Measurements from ENCODE around the gene OVOL1. TPM values are rescaled to one million over a fixed set of nuclear protein-coding genes. Genes with fewer than 3 reads are reported as not detected.
"Not testable (repeated sequence)": the region's sequence is repeated elsewhere in the genome, so short reads cannot be mapped to it uniquely, and the experiment has no call there.

Gene OVOL1
- total RNA-seq = not detected

- DNase-seq (no peak), ATAC-seq (no peak)
- Mint-ChIP-seq H3K36me3 (peaks cover 1% of the 10 kb centered on the region), H3K4me3 (peak within 1 kb of the TSS; percentile 19), H3K27me3 (peaks cover 58% of the 10 kb centered on the region), H3K9me3 (ENCODE audit: low read depth) (no peaks in the 10 kb centered on the region), H3K4me1 (peaks cover 25% of the 10 kb centered on the region), H3K27ac (no peak within 1 kb of the TSS)
- CTCF ChIA-PET = interaction anchor here (1.5 to 6.8 kb wide), 2 partner anchors 7 to 30 kb away, joined by 4 to 67 read pairs; partner anchors contain the start of gene AP5B1
Observed at GRCh38 chr11:65786786-65787636, at the start of gene OVOL1. Gene OVOL1, plus strand, starts transcription at chr11:65787063. Its CDS starts 311 bp downstream, at chr11:65787374.

- ATAC-seq (no peak), DNase-seq (no peak)
- Mint-ChIP-seq H3K36me3 (peaks cover 3% of the 10 kb centered on the region), H3K27me3 (peaks cover 43% of the 10 kb centered on the region), H3K4me3 (no peak overlapping the region), H3K27ac (no peak overlapping the region), H3K4me1 (no peaks in the 10 kb centered on the region), H3K9me3 (ENCODE audit: low read depth) (peaks cover 4% of the 10 kb centered on the region)
- CTCF ChIA-PET = interaction anchor here (1.3 to 1.5 kb wide), 2 partner anchors 80 to 88 kb away, joined by 3 to 4 read pairs; no protein-coding TSS in a partner anchor
Observed at GRCh38 chr11:65739022-65739421, 47.8 kb upstream of the OVOL1 start.

- H3K4me3 Mint-ChIP-seq = no peak overlapping the region
- H3K9me3 Mint-ChIP-seq (ENCODE audit: low read depth) = peaks cover 4% of the 10 kb centered on the region
- CTCF ChIA-PET = interaction anchor here (1.0 to 1.1 kb wide), 2 partner anchors 39 to 77 kb away, joined by 3 to 4 read pairs; no protein-coding TSS in a partner anchor
- DNase-seq (no peak), ATAC-seq (no peak)
- H3K27me3 Mint-ChIP-seq = peaks cover 38% of the 10 kb centered on the region
- no peaks in the 10 kb centered on the region for H3K4me1 Mint-ChIP-seq
- no peak overlapping the region for H3K27ac Mint-ChIP-seq
- H3K36me3 Mint-ChIP-seq = peaks cover 3% of the 10 kb centered on the region
Observed at GRCh38 chr11:65741185-65741584, 45.7 kb upstream of the OVOL1 start.

- Mint-ChIP-seq H3K4me1 (no peaks in the 10 kb centered on the region), H3K9me3 (ENCODE audit: low read depth) (no peaks in the 10 kb centered on the region), H3K4me3 (no peak overlapping the region), H3K36me3 (no peaks in the 10 kb centered on the region), H3K27me3 (peaks cover 36% of the 10 kb centered on the region), H3K27ac (no peak overlapping the region)
- DNase-seq = no peak
- ATAC-seq = no peak
- CTCF ChIA-PET = interaction anchor here (1.0 kb wide), 2 partner anchors 27 to 38 kb away, joined by 3 read pairs; no protein-coding TSS in a partner anchor
Observed at GRCh38 chr11:65742353-65742752, 44.5 kb upstream of the OVOL1 start.

- Mint-ChIP-seq H3K9me3 (ENCODE audit: low read depth) (no peaks in the 10 kb centered on the region), H3K27ac (no peak overlapping the region), H3K27me3 (peaks cover 37% of the 10 kb centered on the region), H3K4me3 (no peak overlapping the region), H3K36me3 (no peaks in the 10 kb centered on the region), H3K4me1 (no peaks in the 10 kb centered on the region)
- CTCF ChIA-PET = interaction anchor here (1.4 kb wide), 1 partner anchor 279 kb away, joined by 4 read pairs; no protein-coding TSS in a partner anchor
- ATAC-seq (no peak), DNase-seq (no peak)
Observed at GRCh38 chr11:65743681-65744025, 43.2 kb upstream of the OVOL1 start.

- ATAC-seq = no peak
- Mint-ChIP-seq H3K27me3 (peaks cover 41% of the 10 kb centered on the region), H3K9me3 (ENCODE audit: low read depth) (no peaks in the 10 kb centered on the region), H3K4me3 (no peak overlapping the region), H3K36me3 (no peaks in the 10 kb centered on the region), H3K27ac (no peak overlapping the region), H3K4me1 (no peaks in the 10 kb centered on the region)
- DNase-seq = no peak
- CTCF ChIA-PET = interaction anchor here (1.0 to 1.6 kb wide), 4 partner anchors 14 to 278 kb away, joined by 3 to 6 read pairs (median 4); no protein-coding TSS in a partner anchor
Observed at GRCh38 chr11:65744026-65744698, 42.7 kb upstream of the OVOL1 start.

- no peaks in the 10 kb centered on the region for H3K4me1 Mint-ChIP-seq
- CTCF ChIA-PET = interaction anchor here (1.0 to 1.6 kb wide), 4 partner anchors 14 to 278 kb away, joined by 3 to 6 read pairs (median 4); no protein-coding TSS in a partner anchor
- no peak for ATAC-seq
- no peaks in the 10 kb centered on the region for H3K9me3 Mint-ChIP-seq (ENCODE audit: low read depth)
- no peaks in the 10 kb centered on the region for H3K36me3 Mint-ChIP-seq
- DNase-seq = no peak
- no peak overlapping the region for H3K4me3 Mint-ChIP-seq
- H3K27me3 Mint-ChIP-seq = peaks cover 46% of the 10 kb centered on the region
- H3K27ac Mint-ChIP-seq = no peak overlapping the region
Observed at GRCh38 chr11:65744699-65745042, 42.2 kb upstream of the OVOL1 start.

GRCh38 chr11:65745049-65745448 lies 41.8 kb upstream of the OVOL1 start:
- H3K36me3 Mint-ChIP-seq = no peaks in the 10 kb centered on the region
- no peak overlapping the region for H3K27ac Mint-ChIP-seq
- H3K4me1 Mint-ChIP-seq = no peaks in the 10 kb centered on the region
- ATAC-seq (no peak), DNase-seq (no peak)
- no peaks in the 10 kb centered on the region for H3K9me3 Mint-ChIP-seq (ENCODE audit: low read depth)
- peaks cover 46% of the 10 kb centered on the region for H3K27me3 Mint-ChIP-seq
- H3K4me3 Mint-ChIP-seq = no peak overlapping the region
- CTCF ChIA-PET = interaction anchor here (1.0 to 1.6 kb wide), 3 partner anchors 14 to 35 kb away, joined by 3 to 6 read pairs (median 5); no protein-coding TSS in a partner anchor

- ATAC-seq; CTCF ChIA-PET; DNase-seq; H3K27ac Mint-ChIP-seq; H3K9me3 Mint-ChIP-seq (ENCODE audit: low read depth); H3K4me1 Mint-ChIP-seq; H3K4me3 Mint-ChIP-seq; H3K36me3 Mint-ChIP-seq: not testable (repeated sequence)
- peaks cover 28% of the 10 kb centered on the region for H3K27me3 Mint-ChIP-seq
Observed at GRCh38 chr11:65762169-65762568, 24.7 kb upstream of the OVOL1 start.

GRCh38 chr11:65762816-65763215 lies 24.0 kb upstream of the OVOL1 start:
- CTCF ChIA-PET; H3K36me3 Mint-ChIP-seq; ATAC-seq; H3K4me3 Mint-ChIP-seq; H3K9me3 Mint-ChIP-seq (ENCODE audit: low read depth); DNase-seq; H3K27ac Mint-ChIP-seq; H3K4me1 Mint-ChIP-seq: not testable (repeated sequence)
- H3K27me3 Mint-ChIP-seq = peaks cover 24% of the 10 kb centered on the region

- ATAC-seq (no peak), DNase-seq (no peak)
- H3K27me3 Mint-ChIP-seq = peaks cover 14% of the 10 kb centered on the region
- H3K4me3 Mint-ChIP-seq = no peak overlapping the region
- H3K9me3 Mint-ChIP-seq (ENCODE audit: low read depth) = no peaks in the 10 kb centered on the region
- CTCF ChIA-PET = interaction anchor here (1.1 to 2.0 kb wide), 3 partner anchors 12 to 138 kb away, joined by 3 to 7 read pairs (median 5); partner anchors contain the start of gene AP5B1
- H3K27ac Mint-ChIP-seq = no peak overlapping the region
- no peaks in the 10 kb centered on the region for H3K36me3 Mint-ChIP-seq
- peaks cover 5% of the 10 kb centered on the region for H3K4me1 Mint-ChIP-seq
Observed at GRCh38 chr11:65764434-65764833, 22.4 kb upstream of the OVOL1 start.

GRCh38 chr11:65766535-65766934 lies 20.3 kb upstream of the OVOL1 start:
- no peak for ATAC-seq
- DNase-seq = no peak
- H3K4me1 Mint-ChIP-seq = peaks cover 8% of the 10 kb centered on the region
- CTCF ChIA-PET = interaction anchor here (0.9 to 2.8 kb wide), 6 partner anchors 14 to 222 kb away, joined by 3 to 13 read pairs (median 4); partner anchors contain the start of genes AP5B1 and RNASEH2C
- no peak overlapping the region for H3K27ac Mint-ChIP-seq
- H3K4me3 Mint-ChIP-seq = no peak overlapping the region
- peaks cover 3% of the 10 kb centered on the region for H3K27me3 Mint-ChIP-seq
- no peaks in the 10 kb centered on the region for H3K9me3 Mint-ChIP-seq (ENCODE audit: low read depth)
- H3K36me3 Mint-ChIP-seq = no peaks in the 10 kb centered on the region

- ATAC-seq (no peak), DNase-seq (no peak)
- Mint-ChIP-seq H3K36me3 (no peaks in the 10 kb centered on the region), H3K27me3 (peaks cover 3% of the 10 kb centered on the region), H3K27ac (no peak overlapping the region), H3K9me3 (ENCODE audit: low read depth) (no peaks in the 10 kb centered on the region), H3K4me3 (no peak overlapping the region), H3K4me1 (peaks cover 8% of the 10 kb centered on the region)
- CTCF ChIA-PET = interaction anchor here (0.9 to 2.8 kb wide), 6 partner anchors 13 to 221 kb away, joined by 3 to 13 read pairs (median 4); partner anchors contain the start of genes AP5B1 and RNASEH2C
Observed at GRCh38 chr11:65767406-65767805, 19.5 kb upstream of the OVOL1 start.
